ENCODE data around the gene CHSY1.

Gene CHSY1

DNA sequence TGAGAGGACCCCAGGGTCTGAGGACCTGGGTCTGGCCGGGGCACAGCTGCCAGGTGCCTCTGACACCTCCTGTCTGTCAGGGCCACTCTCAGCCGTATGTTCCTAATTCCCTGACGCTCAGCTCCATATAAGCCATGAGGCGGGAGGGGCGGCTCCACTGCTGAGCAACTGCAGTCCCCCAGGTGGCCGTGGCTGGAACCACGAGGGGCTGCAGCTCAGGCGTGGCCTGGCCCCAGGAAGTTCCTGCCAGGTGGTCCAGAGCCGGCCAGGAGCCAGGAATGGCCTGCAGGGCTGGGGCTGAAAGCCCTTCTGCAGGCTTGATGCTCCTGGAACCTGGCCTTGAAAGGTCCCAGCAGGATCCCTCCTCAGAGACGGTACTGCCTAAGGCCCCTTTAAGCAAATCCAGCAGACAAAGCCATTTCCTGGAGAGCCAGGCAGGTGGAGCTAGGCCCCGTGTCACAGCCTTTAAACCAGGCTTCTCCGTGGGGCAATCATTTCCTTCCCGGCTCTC, 118.0 kb downstream of the CHSY1 start:
- peaks cover 41 to 46% of the 10 kb centered on the region in 2 experiments for H3K4me1 ChIP-seq (ENCODE audit: control insufficient read depth in 1 of 2, insufficient read depth in 1 of 2, low read depth in 1 of 2, low read length in 1 of 2)
- H3K27ac ChIP-seq, result no peak overlapping the region
- no peaks in the 10 kb centered on the region for H3K27me3 ChIP-seq
- H3K9me3 ChIP-seq, result no peaks in the 10 kb centered on the region
- no peaks in the 10 kb centered on the region for H3K36me3 ChIP-seq
- TF ChIP-seq CTCF (IDR thresholded peaks at IDR 0.05), result no peak
- no peak overlapping the region for H3K4me3 ChIP-seq (ENCODE audit: low read depth in 1 of 2, low read length in 1 of 2)

DNA sequence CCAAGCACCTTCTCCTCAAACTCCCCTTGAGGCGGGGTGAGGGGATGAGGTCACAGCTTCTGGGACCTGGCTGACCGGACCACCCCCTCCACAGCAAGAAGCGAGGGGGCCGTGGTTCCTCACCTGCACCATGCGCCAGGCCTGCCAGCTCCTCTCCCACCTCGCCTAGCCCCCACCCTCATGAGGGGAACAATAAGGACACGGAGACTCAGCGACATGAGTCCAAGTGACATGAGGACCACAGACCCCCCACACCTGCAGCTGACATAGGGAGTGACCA, 118.7 kb downstream of the CHSY1 start:
- H3K4me1 ChIP-seq (ENCODE audit: control insufficient read depth in 1 of 2, insufficient read depth in 1 of 2, low read depth in 1 of 2, low read length in 1 of 2), result peaks cover 37 to 39% of the 10 kb centered on the region in 2 experiments
- no peak for TF ChIP-seq CTCF (IDR thresholded peaks at IDR 0.05)
- H3K27me3 ChIP-seq, result no peaks in the 10 kb centered on the region
- no peaks in the 10 kb centered on the region for H3K9me3 ChIP-seq
- H3K27ac ChIP-seq, result no peak overlapping the region
- H3K4me3 ChIP-seq (ENCODE audit: low read depth in 1 of 2, low read length in 1 of 2), result no peak overlapping the region
- no peaks in the 10 kb centered on the region for H3K36me3 ChIP-seq

- Histone ChIP-seq H3K4me1 (ENCODE audit: control insufficient read depth in 1 of 2, insufficient read depth in 1 of 2, low read depth in 1 of 2, low read length in 1 of 2) (peaks cover 35 to 37% of the 10 kb centered on the region in 2 experiments), H3K4me3 (ENCODE audit: low read depth in 1 of 2, low read length in 1 of 2) (no peak overlapping the region), H3K9me3 (no peaks in the 10 kb centered on the region), H3K27me3 (no peaks in the 10 kb centered on the region), H3K27ac (no peak overlapping the region), H3K36me3 (no peaks in the 10 kb centered on the region)
- TF ChIP-seq CTCF (IDR thresholded peaks at IDR 0.05), result no peak
These were observed 119.3 kb downstream of the CHSY1 start for GRCh38 chr15:101132390-101133180.

DNA sequence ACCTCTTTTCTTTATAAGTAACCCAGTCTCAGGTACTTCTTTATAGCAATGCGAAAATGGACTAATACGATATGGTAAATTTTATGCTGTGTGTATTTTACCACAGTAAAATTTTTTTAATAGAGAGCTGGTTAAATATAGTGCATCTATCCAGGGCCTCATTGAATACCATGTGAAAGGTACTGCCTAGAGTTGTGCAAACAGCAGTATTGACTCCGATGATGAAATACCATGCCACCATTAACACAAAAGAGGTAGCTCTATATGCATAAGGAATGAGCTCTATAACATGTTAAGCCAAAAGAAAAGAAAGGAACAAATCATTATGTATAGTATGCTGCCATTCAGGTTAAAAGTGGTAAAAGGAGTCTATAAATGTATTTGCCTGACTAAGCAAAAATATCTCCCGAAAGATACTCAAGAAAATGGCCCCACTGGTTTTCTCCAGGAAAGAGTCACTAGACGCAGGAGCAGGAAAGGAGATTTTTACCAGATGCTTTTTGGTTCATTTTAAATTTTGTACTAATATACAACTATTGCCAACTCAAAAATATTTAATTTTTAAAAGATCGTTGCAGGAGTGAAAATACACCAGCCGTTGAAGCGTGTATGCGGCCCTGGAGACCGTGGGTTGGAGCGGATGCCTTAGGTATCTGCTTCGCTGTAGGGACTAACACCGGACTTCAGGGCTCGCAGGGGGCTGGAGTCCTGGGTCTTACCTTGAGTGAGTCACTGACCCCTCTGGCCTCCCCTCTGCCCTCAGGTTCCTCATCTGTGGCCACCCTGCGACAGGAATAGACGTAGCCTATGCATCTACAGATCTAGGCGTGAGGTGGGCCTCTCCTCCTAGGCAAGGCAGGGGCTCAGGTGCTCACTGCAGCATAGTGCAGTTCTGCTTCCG, 120.1 kb downstream of the CHSY1 start:
- peaks cover 33 to 37% of the 10 kb centered on the region in 2 experiments for H3K4me1 ChIP-seq (ENCODE audit: control insufficient read depth in 1 of 2, insufficient read depth in 1 of 2, low read depth in 1 of 2, low read length in 1 of 2)
- no peaks in the 10 kb centered on the region for H3K9me3 ChIP-seq
- no peaks in the 10 kb centered on the region for H3K27me3 ChIP-seq
- no peak for TF ChIP-seq CTCF (IDR thresholded peaks at IDR 0.05)
- H3K36me3 ChIP-seq, result no peaks in the 10 kb centered on the region
- H3K27ac ChIP-seq, result peak overlapping the region; percentile 67
- no peak overlapping the region for H3K4me3 ChIP-seq (ENCODE audit: low read depth in 1 of 2, low read length in 1 of 2)

GRCh38 chr15:101129851-101130380, 121.9 kb downstream of the CHSY1 start:
- no peak overlapping the region for H3K27ac ChIP-seq
- H3K4me3 ChIP-seq (ENCODE audit: low read depth in 1 of 2, low read length in 1 of 2), result no peak overlapping the region
- no peaks in the 10 kb centered on the region for H3K27me3 ChIP-seq
- H3K36me3 ChIP-seq, result no peaks in the 10 kb centered on the region
- no peak for TF ChIP-seq CTCF (IDR thresholded peaks at IDR 0.05)
- H3K9me3 ChIP-seq, result no peaks in the 10 kb centered on the region
- H3K4me1 ChIP-seq (ENCODE audit: control insufficient read depth in 1 of 2, insufficient read depth in 1 of 2, low read depth in 1 of 2, low read length in 1 of 2), result peaks cover 31 to 36% of the 10 kb centered on the region in 2 experiments

Data from neutrophil (primary cell).